ENCODE data around the gene ZYG11A.
"Not testable (repeated sequence)": the region's sequence is repeated elsewhere in the genome, so short reads cannot be mapped to it uniquely, and the experiment has no call there.

Gene ZYG11A

DNA sequence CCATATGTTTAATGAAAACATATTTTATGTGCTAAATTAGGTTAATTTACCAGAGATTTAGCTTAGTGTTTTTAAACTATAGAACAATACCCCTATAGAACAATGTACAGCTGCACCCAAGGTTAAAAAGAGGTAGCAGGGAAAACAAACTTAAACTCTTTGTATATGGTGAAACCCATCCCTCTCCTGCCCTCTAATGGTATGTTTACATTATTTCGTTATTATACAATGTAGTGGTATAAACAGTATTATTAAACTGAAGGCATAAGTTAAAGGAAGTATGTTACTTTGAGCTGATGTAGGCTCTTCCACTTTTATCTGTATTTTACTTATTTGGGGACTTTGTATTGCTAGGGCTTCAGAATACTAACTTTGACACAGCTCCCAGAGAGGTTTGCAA is 16.7 kb upstream of the ZYG11A start:
- no peaks in the 10 kb centered on the region for H3K9me3 ChIP-seq
- TF ChIP-seq, protein P1, sequence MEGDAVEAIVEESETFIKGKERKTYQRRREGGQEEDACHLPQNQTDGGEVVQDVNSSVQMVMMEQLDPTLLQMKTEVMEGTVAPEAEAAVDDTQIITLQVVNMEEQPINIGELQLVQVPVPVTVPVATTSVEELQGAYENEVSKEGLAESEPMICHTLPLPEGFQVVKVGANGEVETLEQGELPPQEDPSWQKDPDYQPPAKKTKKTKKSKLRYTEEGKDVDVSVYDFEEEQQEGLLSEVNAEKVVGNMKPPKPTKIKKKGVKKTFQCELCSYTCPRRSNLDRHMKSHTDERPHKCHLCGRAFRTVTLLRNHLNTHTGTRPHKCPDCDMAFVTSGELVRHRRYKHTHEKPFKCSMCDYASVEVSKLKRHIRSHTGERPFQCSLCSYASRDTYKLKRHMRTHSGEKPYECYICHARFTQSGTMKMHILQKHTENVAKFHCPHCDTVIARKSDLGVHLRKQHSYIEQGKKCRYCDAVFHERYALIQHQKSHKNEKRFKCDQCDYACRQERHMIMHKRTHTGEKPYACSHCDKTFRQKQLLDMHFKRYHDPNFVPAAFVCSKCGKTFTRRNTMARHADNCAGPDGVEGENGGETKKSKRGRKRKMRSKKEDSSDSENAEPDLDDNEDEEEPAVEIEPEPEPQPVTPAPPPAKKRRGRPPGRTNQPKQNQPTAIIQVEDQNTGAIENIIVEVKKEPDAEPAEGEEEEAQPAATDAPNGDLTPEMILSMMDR (IDR thresholded peaks at IDR 0.05; ENCODE audit: low read depth, low read length), result peak; percentile 33
- no peaks in the 10 kb centered on the region for H3K4me1 ChIP-seq
- no peaks in the 10 kb centered on the region for H3K36me3 ChIP-seq
- no peak for DNase-seq
- H3K27me3 ChIP-seq, result no peaks in the 10 kb centered on the region
- H3K4me3 ChIP-seq (ENCODE audit: low read depth, low read length), result no peak overlapping the region

DNA sequence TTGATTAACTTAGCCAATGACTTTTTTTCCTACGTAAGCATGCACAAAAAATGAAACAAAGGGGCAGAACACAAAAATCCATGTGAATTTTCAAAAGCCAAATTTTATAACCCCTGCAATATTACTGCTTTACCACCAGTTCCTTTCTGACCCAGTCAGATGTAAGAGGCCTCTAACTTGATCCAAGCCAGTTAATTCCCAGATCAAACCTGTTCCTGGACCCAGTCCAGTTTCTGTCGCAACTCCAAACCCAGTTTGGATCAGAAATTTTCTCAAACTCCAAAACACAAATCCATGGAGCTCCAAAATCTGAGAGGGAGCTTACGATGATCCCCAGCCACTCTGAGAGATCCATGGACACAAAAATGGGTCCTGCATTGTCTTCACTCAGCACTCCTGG is 7.8 kb upstream of the ZYG11A start:
- no peak for DNase-seq
- Histone ChIP-seq H3K27me3 (no peaks in the 10 kb centered on the region), H3K4me1 (no peaks in the 10 kb centered on the region), H3K9me3 (no peaks in the 10 kb centered on the region), H3K36me3 (no peaks in the 10 kb centered on the region), H3K4me3 (ENCODE audit: low read depth, low read length) (no peak overlapping the region)
- TF ChIP-seq, protein P1 (IDR thresholded peaks at IDR 0.05; ENCODE audit: low read depth, low read length), result no peak

DNA sequence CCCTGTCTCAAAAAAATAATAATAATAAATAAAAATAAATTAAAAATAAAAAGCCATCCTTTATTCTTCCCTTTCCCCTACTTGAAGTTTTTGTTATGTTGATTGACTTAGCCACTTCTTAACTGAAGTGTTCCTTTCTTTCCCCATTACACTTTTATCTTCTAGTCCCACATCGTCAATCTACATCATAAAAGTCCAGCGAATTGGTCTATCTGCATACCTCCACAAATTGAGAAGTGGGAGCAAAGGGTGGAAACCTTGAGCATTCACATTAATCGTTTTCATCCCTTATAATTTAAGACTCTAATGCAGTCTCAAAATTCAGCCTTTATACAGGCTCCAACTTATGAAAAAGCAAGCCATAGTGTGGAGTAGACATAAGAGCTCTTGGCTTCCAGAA is 6.5 kb upstream of the ZYG11A start:
- DNase-seq, result no peak
- H3K4me1 ChIP-seq, result no peaks in the 10 kb centered on the region
- H3K4me3 ChIP-seq (ENCODE audit: low read depth, low read length), result no peak overlapping the region
- no peaks in the 10 kb centered on the region for H3K9me3 ChIP-seq
- no peaks in the 10 kb centered on the region for H3K27me3 ChIP-seq
- H3K36me3 ChIP-seq, result no peaks in the 10 kb centered on the region
- TF ChIP-seq, protein P1 (IDR thresholded peaks at IDR 0.05; ENCODE audit: low read depth, low read length), result no peak

DNA sequence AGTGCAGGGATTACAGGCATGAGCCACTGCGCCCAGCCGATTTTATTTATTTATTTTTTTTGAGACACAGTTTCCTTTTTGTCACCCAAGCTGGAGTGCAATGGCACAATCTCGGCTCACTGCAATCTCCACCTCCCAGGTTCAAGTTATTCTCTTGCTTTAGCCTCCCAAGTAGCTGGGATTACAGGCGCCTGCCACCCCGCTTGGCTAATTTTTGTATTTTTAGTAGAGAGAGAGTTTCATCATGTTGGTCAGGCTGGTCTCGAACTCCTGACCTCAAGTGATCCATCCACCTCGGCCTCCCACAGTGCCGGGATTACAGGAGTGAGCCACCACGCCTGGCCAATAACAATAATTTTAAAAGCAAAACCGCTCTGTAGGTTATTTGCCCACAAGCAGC is 3.4 kb upstream of the ZYG11A start:
- H3K27me3 ChIP-seq; H3K36me3 ChIP-seq; H3K4me3 ChIP-seq (ENCODE audit: low read depth, low read length); H3K9me3 ChIP-seq; DNase-seq; H3K4me1 ChIP-seq: not testable (repeated sequence)

DNA sequence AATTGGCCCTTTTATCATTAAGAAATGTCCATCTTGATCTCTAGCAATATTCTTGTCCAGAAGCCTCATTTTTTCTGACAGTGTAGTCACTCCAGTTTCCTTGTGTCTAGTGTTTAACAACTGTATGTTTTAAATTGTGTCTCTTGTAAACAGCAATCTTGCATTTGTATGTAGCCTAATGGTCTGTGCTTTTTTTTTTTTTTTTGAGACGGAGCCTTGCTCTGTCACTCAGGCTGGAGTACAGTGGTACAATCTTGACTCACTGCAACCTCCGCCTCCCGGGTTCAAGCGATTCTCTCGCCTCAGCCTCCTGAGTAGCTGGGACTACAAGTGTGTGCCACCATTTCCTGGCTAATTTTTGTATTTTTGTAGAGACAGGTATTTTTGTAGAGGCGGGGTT is 2.6 kb downstream of the ZYG11A start:
- not testable (repeated sequence) for H3K9me3 ChIP-seq; DNase-seq; H3K36me3 ChIP-seq; H3K27me3 ChIP-seq; H3K4me1 ChIP-seq; H3K4me3 ChIP-seq (ENCODE audit: low read depth, low read length)

DNA sequence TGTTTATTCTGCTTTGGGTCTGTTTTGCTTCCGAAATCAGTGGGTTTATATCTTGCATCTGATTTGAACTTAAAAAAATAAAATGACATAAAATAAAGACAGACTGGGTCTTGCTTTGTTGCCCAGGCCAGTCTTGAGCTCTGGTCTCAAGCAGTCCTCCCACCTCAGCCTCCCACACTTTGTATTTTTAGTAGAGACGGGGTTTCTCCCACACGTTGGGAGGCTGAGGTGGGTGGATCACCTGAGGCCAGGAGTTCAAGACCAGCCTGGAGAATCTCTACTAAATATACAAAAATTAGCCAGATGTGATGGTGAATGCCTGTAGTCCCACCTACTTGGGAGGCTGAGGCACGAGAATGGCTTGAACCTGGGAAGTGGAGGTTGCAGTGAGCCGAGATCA is 5.9 kb downstream of the ZYG11A start:
- H3K27me3 ChIP-seq, result no peaks in the 10 kb centered on the region; the same call in 1 of the 2 replicates
- no peaks in the 10 kb centered on the region for H3K4me1 ChIP-seq
- no peak for DNase-seq
- TF ChIP-seq, protein P1 (IDR thresholded peaks at IDR 0.05; ENCODE audit: low read depth, low read length), result no peak
- H3K9me3 ChIP-seq, result no peaks in the 10 kb centered on the region
- no peaks in the 10 kb centered on the region for H3K36me3 ChIP-seq
- H3K4me3 ChIP-seq (ENCODE audit: low read depth, low read length), result no peak overlapping the region

DNA sequence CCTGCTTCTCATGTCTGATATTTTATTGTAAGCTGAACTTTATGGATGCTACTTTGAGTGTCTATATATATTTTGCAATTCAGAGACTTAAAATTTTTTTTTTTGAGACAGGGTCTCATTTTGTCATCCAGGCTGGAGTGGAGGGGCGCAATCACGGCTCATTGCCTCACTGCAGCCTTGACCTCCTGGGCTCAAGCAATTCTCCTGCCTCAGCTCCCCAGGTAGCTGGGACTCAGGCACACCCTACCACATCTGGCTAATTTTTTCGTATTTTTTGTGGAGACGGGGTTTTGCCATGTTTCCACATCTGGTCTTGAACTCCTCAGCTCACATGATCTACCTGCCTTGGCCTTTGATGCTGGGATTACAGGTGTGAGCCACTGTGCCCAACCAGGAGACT is 8.4 kb downstream of the ZYG11A start:
- Histone ChIP-seq H3K9me3 (no peaks in the 10 kb centered on the region), H3K4me3 (ENCODE audit: low read depth, low read length) (no peak overlapping the region), H3K27me3 (no peaks in the 10 kb centered on the region), H3K4me1 (no peaks in the 10 kb centered on the region), H3K36me3 (no peaks in the 10 kb centered on the region)
- TF ChIP-seq, protein P1 (IDR thresholded peaks at IDR 0.05; ENCODE audit: low read depth, low read length), result no peak
- DNase-seq, result no peak

Measured in BE2C (cell line).